Gastroesophageal sphincter (tissue), 4 donors: ENCODE results near the gene IMPDH2. TPM values are rescaled to one million over a fixed set of nuclear protein-coding genes. Genes with fewer than 3 reads are reported as not detected.
A peak's percentile ranks its signal among the peaks of the same experiment; 100 is the strongest.

Experiments
- ATAC-seq: fragments of 150-250 bp; one replicate; pipeline ENCODE4 v1.9.1; 2016; ENCODE audit warnings: mild to moderate bottlenecking, moderate library complexity
- H3K27ac ChIP-seq, 4 donors: fragments of 200-600 bp; sonication (generic) in 3 of 4; 1 replicate in 3 of 4; 2 replicates in 1 of 4; pipeline ENCODE4 v1.5.1; 2016 to 2019
- H3K27me3 ChIP-seq: fragments of 200-600 bp; sonication (generic); one replicate; pipeline ENCODE4 v1.5.1; 2019
- H3K36me3 ChIP-seq, 2 donors: fragments of 200-600 bp; sonication (generic); one replicate each; pipeline ENCODE4 v1.5.1; 2019; ENCODE audit warnings: control low read depth in 1 of 2
- H3K4me1 ChIP-seq, 3 donors: fragments of 200-600 bp; sonication (generic); 1 replicate in 2 of 3; 2 replicates in 1 of 3; pipeline ENCODE4 v1.5.1; 2016 to 2019; ENCODE audit warnings: control low read depth in 2 of 3
- H3K4me3 ChIP-seq, 2 donors: fragments of 200-600 bp; sonication (generic); one replicate each; pipeline ENCODE4 v1.5.1; 2019; ENCODE audit warnings: mild to moderate bottlenecking in 1 of 2, moderate library complexity in 1 of 2
- H3K9me3 ChIP-seq, 3 donors: fragments of 200-600 bp; sonication (generic); one replicate each; pipeline ENCODE4 v1.5.1; 2017 to 2019; ENCODE audit warnings: control low read depth in 2 of 3
- CTCF ChIP-seq, 4 experiments: fragments of 200-600 bp in 2 of 4; fragments of 450-650 bp in 2 of 4; sonication (generic) in 1 of 4; IDR thresholded peaks; one replicate each; pipeline ENCODE4 v1.5.1; 2017 to 2019; ENCODE audit warnings: antibody characterized with exemption in 4 of 4, mild to moderate bottlenecking in 2 of 4, moderate library complexity in 2 of 4
- EP300 ChIP-seq: sonication (generic); formaldehyde crosslinking; IDR thresholded peaks from one replicate; pipeline ENCODE4 v1.6.1; 2017; ENCODE audit warnings: antibody characterized with exemption, mild to moderate bottlenecking
- POLR2A ChIP-seq, 2 donors: fragments of 450-650 bp; IDR thresholded peaks; one replicate each; pipeline ENCODE4 v1.6.1; 2017; ENCODE audit warnings: antibody characterized with exemption in 2 of 2, mild to moderate bottlenecking in 2 of 2, moderate library complexity in 1 of 2
- POLR2AphosphoS5 ChIP-seq: sonication (generic); formaldehyde crosslinking; IDR thresholded peaks from one replicate; pipeline ENCODE4 v1.6.1; 2017; ENCODE audit warnings: antibody characterized with exemption
- WGBS, 2 donors: methylation state at CpG; one replicate each; pipeline ENCODE4 v1.1.5; 2018; ENCODE audit warnings: low coverage in 1 of 2; 5-methylcytosine and 5-hydroxymethylcytosine counted together
- total RNA-seq, 4 donors: library from RNA; depleted of rRNA; stranded (reverse); fragments of >200 nt; gene quantifications; one replicate each; pipeline ENCODE4 v1.1.0, GENCODE V29; 2016

Gene IMPDH2
- total RNA-seq, 4 donors from 2014 or later, result 89.8 to 179 (median 118) TPM

- Histone ChIP-seq H3K4me3 (no peak overlapping the region), H3K9me3 (no peaks in the 10 kb centered on the region), H3K4me1 (peaks cover 0 to 66% (median 15%) of the 10 kb centered on the region in 3 donors), H3K27me3 (no peaks in the 10 kb centered on the region), H3K36me3 (peaks cover 0 to 65% of the 10 kb centered on the region in 2 donors), H3K27ac (peak overlapping the region in 1 of 4 donors; percentile 94)
- ATAC-seq, result no peak
- 67% methylated on average over 1 of the region's 3 CpGs; no CpG with 5 or more reads in 1 of the 2 donors for WGBS, 2 donors
- TF ChIP-seq CTCF (IDR thresholded peaks at IDR 0.05) (no peak), POLR2AphosphoS5 (no peak), EP300 (no peak), POLR2A (IDR thresholded peaks at IDR 0.05) (no peak)
These were observed 2.7 kb downstream of the IMPDH2 start for GRCh38 chr3:49026536-49026935.

- Histone ChIP-seq H3K27me3 (no peaks in the 10 kb centered on the region), H3K4me3 (no peak overlapping the region), H3K36me3 (peaks cover 0 to 60% of the 10 kb centered on the region in 2 donors), H3K4me1 (peaks cover 0 to 68% (median 15%) of the 10 kb centered on the region in 3 donors), H3K27ac (no peak overlapping the region), H3K9me3 (no peaks in the 10 kb centered on the region)
- WGBS, 2 donors, result 83 to 100% methylated on average over 2 to 6 of the region's 8 CpGs
- TF ChIP-seq EP300, result no peak
- TF ChIP-seq CTCF (IDR thresholded peaks at IDR 0.05), result no peak
- TF ChIP-seq POLR2A (IDR thresholded peaks at IDR 0.05), result no peak
- no peak for TF ChIP-seq POLR2AphosphoS5
- no peak for ATAC-seq
These were observed 3.2 kb downstream of the IMPDH2 start for GRCh38 chr3:49025793-49026520.

- ATAC-seq, result no peak
- peaks cover 0 to 52% of the 10 kb centered on the region in 2 donors for H3K36me3 ChIP-seq
- no peak overlapping the region for H3K4me3 ChIP-seq
- TF ChIP-seq POLR2A (IDR thresholded peaks at IDR 0.05) (no peak), POLR2AphosphoS5 (no peak), CTCF (IDR thresholded peaks at IDR 0.05) (no peak), EP300 (no peak)
- no peaks in the 10 kb centered on the region for H3K27me3 ChIP-seq
- H3K9me3 ChIP-seq, result no peaks in the 10 kb centered on the region
- WGBS, 2 donors, result no CpG with 5 or more reads among the region's 13 CpGs
- peaks cover 0 to 75% (median 20%) of the 10 kb centered on the region in 3 donors for H3K4me1 ChIP-seq
- no peak overlapping the region for H3K27ac ChIP-seq
These were observed 4.0 kb downstream of the IMPDH2 start for GRCh38 chr3:49025005-49025792.

- H3K27ac ChIP-seq, result no peak overlapping the region
- no peak for ATAC-seq
- 60 to 100% methylated on average over 1 to 3 of the region's 5 CpGs for WGBS, 2 donors
- peaks cover 0 to 76% (median 24%) of the 10 kb centered on the region in 3 donors for H3K4me1 ChIP-seq
- no peak for TF ChIP-seq POLR2AphosphoS5
- no peak for TF ChIP-seq POLR2A (IDR thresholded peaks at IDR 0.05)
- no peak for TF ChIP-seq CTCF (IDR thresholded peaks at IDR 0.05)
- no peak for TF ChIP-seq EP300
- H3K9me3 ChIP-seq, result no peaks in the 10 kb centered on the region
- H3K4me3 ChIP-seq, result no peak overlapping the region
- peaks cover 0 to 49% of the 10 kb centered on the region in 2 donors for H3K36me3 ChIP-seq
- H3K27me3 ChIP-seq, result no peaks in the 10 kb centered on the region
These were observed 4.7 kb downstream of the IMPDH2 start for GRCh38 chr3:49024449-49024848.
